H9 (cell line): ENCODE data around the gene DIAPH2. TPM values are rescaled to one million over a fixed set of nuclear protein-coding genes. Genes with fewer than 3 reads are reported as not detected.

Source experiments
- DNase-seq: peaks from one replicate; pipeline ENCODE4 v3.0.0-alpha.2; 2017
- H2AFZ ChIP-seq: one replicate; pipeline ENCODE4 v1.6.1; 2013; ENCODE audit warnings: mild to moderate bottlenecking, low read length, control low read depth, moderate library complexity
- H2AK5ac ChIP-seq: 2 replicates; pipeline ENCODE4 v1.6.1; 2013; ENCODE audit warnings: low read length, control low read depth, mixed read lengths; ENCODE audit not compliant: insufficient read length
- H2BK120ac ChIP-seq: one replicate; pipeline ENCODE4 v1.6.1; 2013; ENCODE audit warnings: low read depth, mild to moderate bottlenecking, low read length, control low read depth, inconsistent platforms; ENCODE audit not compliant: poor library complexity, severe bottlenecking
- H2BK12ac ChIP-seq: 2 replicates; pipeline ENCODE4 v1.6.1; 2013; ENCODE audit warnings: low read length, control low read depth, mixed read lengths, low read depth; ENCODE audit not compliant: insufficient read length
- H2BK15ac ChIP-seq: 2 replicates; pipeline ENCODE4 v1.6.1; 2013; ENCODE audit warnings: low read depth, low read length, control low read depth
- H2BK20ac ChIP-seq: one replicate; pipeline ENCODE4 v1.6.1; 2013; ENCODE audit warnings: low read depth, mild to moderate bottlenecking, low read length, control low read depth, inconsistent platforms; ENCODE audit not compliant: poor library complexity, severe bottlenecking
- H2BK5ac ChIP-seq: 2 replicates; pipeline ENCODE4 v1.6.1; 2013; ENCODE audit warnings: low read length, control low read depth, mixed read lengths; ENCODE audit not compliant: insufficient read length
- H3K14ac ChIP-seq: 2 replicates; pipeline ENCODE4 v1.6.1; 2013; ENCODE audit warnings: low read length, control low read depth; ENCODE audit not compliant: insufficient read depth
- H3K18ac ChIP-seq: 2 replicates; pipeline ENCODE4 v1.6.1; 2013; ENCODE audit warnings: low read depth, mild to moderate bottlenecking, mixed read lengths, low read length, control low read depth; ENCODE audit not compliant: insufficient read length
- H3K23ac ChIP-seq: 2 replicates; pipeline ENCODE4 v1.6.1; 2013; ENCODE audit warnings: low read length, control low read depth, mixed read lengths, low read depth; ENCODE audit not compliant: insufficient read length
- H3K23me2 ChIP-seq: 2 replicates; pipeline ENCODE4 v1.6.1; 2013; ENCODE audit warnings: low read depth, mild to moderate bottlenecking, mixed read lengths, low read length, control low read depth; ENCODE audit not compliant: insufficient read length, poor library complexity, severe bottlenecking
- H3K27ac ChIP-seq: 2 replicates; pipeline ENCODE4 v1.5.1; 2013; ENCODE audit warnings: low read length, control low read depth, mixed read lengths, low read depth; ENCODE audit not compliant: insufficient read length
- H3K27me3 ChIP-seq: 2 replicates; pipeline ENCODE4 v1.6.1; 2013; ENCODE audit warnings: low read length, control low read depth, inconsistent platforms; ENCODE audit not compliant: insufficient read depth
- H3K4ac ChIP-seq: 2 replicates; pipeline ENCODE4 v1.6.1; 2013; ENCODE audit warnings: low read depth, mild to moderate bottlenecking, control low read depth, inconsistent platforms, low read length, moderate library complexity
- H3K4me1 ChIP-seq: 2 replicates; pipeline ENCODE4 v1.6.1; 2013; ENCODE audit warnings: low read length, control low read depth, inconsistent platforms; ENCODE audit not compliant: insufficient read depth
- H3K4me2 ChIP-seq: 2 replicates; pipeline ENCODE4 v1.6.1; 2013; ENCODE audit warnings: low read length, control low read depth, mixed read lengths; ENCODE audit not compliant: insufficient read length, insufficient read depth
- H3K56ac ChIP-seq: 2 replicates; pipeline ENCODE4 v1.6.1; 2013; ENCODE audit warnings: low read depth, mild to moderate bottlenecking, mixed read lengths, low read length, control low read depth; ENCODE audit not compliant: insufficient read length
- H3K79me1 ChIP-seq: 2 replicates; pipeline ENCODE4 v1.6.1; 2013; ENCODE audit warnings: low read depth, mild to moderate bottlenecking, moderate library complexity, low read length, control low read depth, inconsistent platforms; ENCODE audit not compliant: insufficient read depth, poor library complexity, severe bottlenecking
- H3K79me2 ChIP-seq: 2 replicates; pipeline ENCODE4 v1.6.1; 2013; ENCODE audit warnings: low read length, control low read depth, inconsistent platforms; ENCODE audit not compliant: insufficient read depth
- H3K9ac ChIP-seq: 2 replicates; pipeline ENCODE4 v1.6.1; 2013; ENCODE audit warnings: low read length, control low read depth, mixed read lengths; ENCODE audit not compliant: insufficient read length; ENCODE audit errors: extremely low read depth
- H3K9me3 ChIP-seq: one replicate; pipeline ENCODE4 v1.6.1; 2013; ENCODE audit warnings: low read depth, low read length, inconsistent platforms; ENCODE audit not compliant: control insufficient read depth
- H3T11ph ChIP-seq: one replicate; pipeline ENCODE4 v1.6.1; 2013; ENCODE audit warnings: mild to moderate bottlenecking, low read length, control low read depth, inconsistent platforms
- H4K20me1 ChIP-seq: one replicate; pipeline ENCODE4 v1.6.1; 2013; ENCODE audit not compliant: control insufficient read depth, insufficient read length, insufficient read depth
- H4K5ac ChIP-seq: 2 replicates; pipeline ENCODE4 v1.6.1; 2013; ENCODE audit warnings: low read depth, mild to moderate bottlenecking, mixed read lengths, low read length, control low read depth; ENCODE audit not compliant: insufficient read length
- H4K8ac ChIP-seq: replicated peaks from 2 replicates; pipeline ENCODE4 v1.6.1; 2013; ENCODE audit warnings: low read length, control low read depth, mixed read lengths, low read depth; ENCODE audit not compliant: insufficient read length
- H4K91ac ChIP-seq: 2 replicates; pipeline ENCODE4 v1.6.1; 2013; ENCODE audit warnings: low read depth, mild to moderate bottlenecking, moderate library complexity, mixed read lengths, low read length, control low read depth; ENCODE audit not compliant: insufficient read length
- H3K27ac Mint-ChIP-seq, 3 experiments: 2 replicates in 2 of 3; 3 replicates in 1 of 3; pipeline ENCODE4 v1.8.0; 2020 to 2021; ENCODE audit warnings: mixed read lengths in 3 of 3, mild to moderate bottlenecking in 1 of 3, moderate library complexity in 1 of 3
- H3K27me3 Mint-ChIP-seq: 2 replicates; pipeline ENCODE4 v1.8.0; 2021; ENCODE audit warnings: low read depth, mild to moderate bottlenecking, moderate library complexity, mixed read lengths
- H3K36me3 Mint-ChIP-seq, 3 experiments: 2 replicates in 2 of 3; 3 replicates in 1 of 3; pipeline ENCODE4 v1.8.0; 2020 to 2021; ENCODE audit warnings: low read depth in 3 of 3, mixed read lengths in 3 of 3; ENCODE audit not compliant: insufficient read depth in 1 of 3
- H3K4me1 Mint-ChIP-seq, 2 experiments: 2 replicates each; pipeline ENCODE4 v1.8.0; 2020; ENCODE audit warnings: mixed read lengths in 2 of 2
- H3K4me3 Mint-ChIP-seq, 2 experiments: 2 replicates in 1 of 2; 3 replicates in 1 of 2; pipeline ENCODE4 v1.8.0; 2020 to 2021; ENCODE audit warnings: mild to moderate bottlenecking in 2 of 2, mixed read lengths in 2 of 2, moderate library complexity in 1 of 2
- H3K9me3 Mint-ChIP-seq, 2 experiments: 2 replicates in 1 of 2; 3 replicates in 1 of 2; pipeline ENCODE4 v1.8.0; 2020; ENCODE audit warnings: mild to moderate bottlenecking in 2 of 2, mixed read lengths in 2 of 2, moderate library complexity in 1 of 2
- WGBS: extraction: QIAGEN DNeasy Blood & Tissue Kit; methylation state at CpG from one replicate; pipeline ENCODE4 v1.1.7; 2013; ENCODE audit warnings: missing lambda C conversion rate, low lambda C conversion rate, mixed read lengths; ENCODE audit not compliant: insufficient read length; ENCODE audit errors: extremely low coverage; 5-methylcytosine and 5-hydroxymethylcytosine counted together
- total RNA-seq: library from RNA; stranded (reverse); gene quantifications from 2 replicates; pipeline ENCODE4 v1.2.1, GENCODE V29; 2021
- TF ChIP-seq, protein P1 (sequence below): fragments of 200-600 bp; sonication (generic); conservative IDR thresholded peaks from 3 replicates; pipeline ENCODE4 v1.8.0; 2021; ENCODE audit warnings: antibody characterized with exemption, mild to moderate bottlenecking

Gene DIAPH2
- total RNA-seq, 1 experiment from 2014 or later = 45.4 TPM

DNA sequence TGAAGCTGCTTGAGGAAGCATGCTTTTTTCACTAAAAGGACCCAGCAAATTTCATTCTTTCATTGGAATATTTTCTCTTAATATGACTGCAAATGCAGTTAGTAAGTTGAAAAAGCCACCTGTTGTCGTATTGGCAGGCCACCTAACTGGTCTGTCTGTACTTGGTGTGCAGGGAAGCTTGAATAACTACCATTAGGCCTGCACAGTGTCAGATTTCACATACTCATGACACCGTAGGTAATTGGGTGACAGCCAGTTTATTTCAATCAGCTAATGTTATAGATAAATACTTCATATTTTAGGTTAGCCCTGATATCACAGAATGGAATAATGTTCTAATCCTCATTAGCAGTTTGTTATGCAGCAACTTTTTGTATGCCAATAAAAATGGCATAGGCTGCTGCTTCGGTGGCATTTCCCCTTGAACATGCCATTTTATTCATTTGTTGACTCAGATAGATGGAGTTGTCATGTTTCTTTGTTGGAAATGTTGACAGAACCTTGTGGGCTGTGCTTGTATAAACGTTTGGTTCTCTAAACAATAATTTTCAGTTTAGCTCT, 372.8 kb downstream of the DIAPH2 start:
- no peak overlapping the region for H3K14ac ChIP-seq
- no peaks in the 10 kb centered on the region for H3K23me2 ChIP-seq
- no peaks in the 10 kb centered on the region for H3K79me2 ChIP-seq
- H2AK5ac ChIP-seq = no peak overlapping the region
- WGBS = no CpG with 5 or more reads among the region's 4 CpGs
- no peak overlapping the region for H3T11ph ChIP-seq
- no peak overlapping the region for H4K8ac ChIP-seq
- H4K5ac ChIP-seq = no peak overlapping the region
- no peak overlapping the region for H3K4me2 ChIP-seq
- DNase-seq = no peak
- H3K79me1 ChIP-seq = no peaks in the 10 kb centered on the region
- H2BK20ac ChIP-seq = no peak overlapping the region
- Mint-ChIP-seq H3K27ac (no peak overlapping the region), H3K9me3 (no peaks in the 10 kb centered on the region), H3K4me1 (peaks cover 12 to 13% of the 10 kb centered on the region in 2 experiments), H3K27me3 (peaks cover 10% of the 10 kb centered on the region), H3K4me3 (no peak overlapping the region), H3K36me3 (no peaks in the 10 kb centered on the region)
- H3K9me3 ChIP-seq = no peaks in the 10 kb centered on the region
- TF ChIP-seq, protein P1, sequence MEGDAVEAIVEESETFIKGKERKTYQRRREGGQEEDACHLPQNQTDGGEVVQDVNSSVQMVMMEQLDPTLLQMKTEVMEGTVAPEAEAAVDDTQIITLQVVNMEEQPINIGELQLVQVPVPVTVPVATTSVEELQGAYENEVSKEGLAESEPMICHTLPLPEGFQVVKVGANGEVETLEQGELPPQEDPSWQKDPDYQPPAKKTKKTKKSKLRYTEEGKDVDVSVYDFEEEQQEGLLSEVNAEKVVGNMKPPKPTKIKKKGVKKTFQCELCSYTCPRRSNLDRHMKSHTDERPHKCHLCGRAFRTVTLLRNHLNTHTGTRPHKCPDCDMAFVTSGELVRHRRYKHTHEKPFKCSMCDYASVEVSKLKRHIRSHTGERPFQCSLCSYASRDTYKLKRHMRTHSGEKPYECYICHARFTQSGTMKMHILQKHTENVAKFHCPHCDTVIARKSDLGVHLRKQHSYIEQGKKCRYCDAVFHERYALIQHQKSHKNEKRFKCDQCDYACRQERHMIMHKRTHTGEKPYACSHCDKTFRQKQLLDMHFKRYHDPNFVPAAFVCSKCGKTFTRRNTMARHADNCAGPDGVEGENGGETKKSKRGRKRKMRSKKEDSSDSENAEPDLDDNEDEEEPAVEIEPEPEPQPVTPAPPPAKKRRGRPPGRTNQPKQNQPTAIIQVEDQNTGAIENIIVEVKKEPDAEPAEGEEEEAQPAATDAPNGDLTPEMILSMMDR = no peak
- H2BK5ac ChIP-seq = no peak overlapping the region
- no peak overlapping the region for H3K18ac ChIP-seq
- H2AFZ ChIP-seq = no peak overlapping the region
- no peaks in the 10 kb centered on the region for H3K27me3 ChIP-seq
- H3K4me1 ChIP-seq = no peaks in the 10 kb centered on the region
- no peak overlapping the region for H3K9ac ChIP-seq
- H4K91ac ChIP-seq = no peak overlapping the region
- no peak overlapping the region for H2BK12ac ChIP-seq
- no peaks in the 10 kb centered on the region for H4K20me1 ChIP-seq
- no peak overlapping the region for H3K23ac ChIP-seq
- no peak overlapping the region for H2BK15ac ChIP-seq
- H2BK120ac ChIP-seq = no peak overlapping the region
- no peak overlapping the region for H3K27ac ChIP-seq
- no peak overlapping the region for H3K4ac ChIP-seq
- no peak overlapping the region for H3K56ac ChIP-seq
